ENCODE measurements around the gene ARHGAP32.

DNA sequence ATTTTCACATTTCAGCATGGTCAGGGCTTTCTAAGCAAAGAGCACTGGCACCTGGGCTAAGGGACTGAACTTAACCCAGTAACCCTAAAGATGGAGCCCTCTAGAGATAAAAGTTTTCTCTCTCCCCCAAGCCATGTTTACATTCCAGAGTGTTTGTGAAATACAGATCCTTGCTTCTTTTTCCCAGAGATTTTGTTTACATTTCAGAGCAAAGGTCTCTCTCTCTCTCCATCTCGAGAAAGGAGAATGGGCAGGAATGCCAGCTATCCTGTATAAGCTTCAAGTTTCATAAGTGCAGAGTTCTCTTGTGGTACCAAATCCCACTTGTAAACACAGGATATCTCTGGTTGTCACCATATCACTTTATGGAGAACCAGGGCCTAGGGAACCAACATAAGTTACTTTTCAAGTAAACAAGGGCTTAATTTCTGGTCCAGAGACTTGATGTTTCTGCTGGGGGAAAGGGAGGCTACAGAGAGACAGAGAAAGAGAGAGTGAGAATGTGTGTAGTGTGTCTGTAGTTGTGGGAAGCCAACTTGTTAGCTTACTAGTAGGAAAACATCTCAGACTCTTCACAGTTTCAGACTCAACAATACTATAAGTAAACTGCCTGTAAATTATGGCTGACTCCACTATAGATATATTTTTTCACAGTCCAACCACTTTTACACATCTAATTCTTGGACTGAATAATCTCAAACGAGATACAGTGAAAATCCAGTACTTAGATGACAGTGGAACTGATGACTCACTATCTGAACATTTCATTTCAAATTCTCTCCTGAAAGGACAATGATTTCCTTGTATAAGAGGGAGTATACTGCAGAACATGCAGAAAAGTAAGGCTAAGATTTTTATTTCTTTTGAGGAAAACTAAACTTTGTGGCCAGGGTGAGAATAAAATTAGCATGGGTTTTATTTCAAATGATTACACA is 76.2 kb downstream of the ARHGAP32 start:
- TF ChIP-seq, protein P1, sequence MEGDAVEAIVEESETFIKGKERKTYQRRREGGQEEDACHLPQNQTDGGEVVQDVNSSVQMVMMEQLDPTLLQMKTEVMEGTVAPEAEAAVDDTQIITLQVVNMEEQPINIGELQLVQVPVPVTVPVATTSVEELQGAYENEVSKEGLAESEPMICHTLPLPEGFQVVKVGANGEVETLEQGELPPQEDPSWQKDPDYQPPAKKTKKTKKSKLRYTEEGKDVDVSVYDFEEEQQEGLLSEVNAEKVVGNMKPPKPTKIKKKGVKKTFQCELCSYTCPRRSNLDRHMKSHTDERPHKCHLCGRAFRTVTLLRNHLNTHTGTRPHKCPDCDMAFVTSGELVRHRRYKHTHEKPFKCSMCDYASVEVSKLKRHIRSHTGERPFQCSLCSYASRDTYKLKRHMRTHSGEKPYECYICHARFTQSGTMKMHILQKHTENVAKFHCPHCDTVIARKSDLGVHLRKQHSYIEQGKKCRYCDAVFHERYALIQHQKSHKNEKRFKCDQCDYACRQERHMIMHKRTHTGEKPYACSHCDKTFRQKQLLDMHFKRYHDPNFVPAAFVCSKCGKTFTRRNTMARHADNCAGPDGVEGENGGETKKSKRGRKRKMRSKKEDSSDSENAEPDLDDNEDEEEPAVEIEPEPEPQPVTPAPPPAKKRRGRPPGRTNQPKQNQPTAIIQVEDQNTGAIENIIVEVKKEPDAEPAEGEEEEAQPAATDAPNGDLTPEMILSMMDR (IDR thresholded peaks at IDR 0.05) = no peak
- no peak for TF ChIP-seq POLR2A (IDR thresholded peaks at IDR 0.05)
